K562 (cell line): ENCODE results near the gene LSM4.

Experiments
- CEBPB ChIP-seq: fragments of 450-650 bp; IDR thresholded peaks from 2 replicates; pipeline ENCODE4 v1.6.1; 2016; ENCODE audit warnings: missing genetic modification characterization, missing compliant biosample characterization
- E2F4 ChIP-seq: sonication (generic); formaldehyde crosslinking; IDR thresholded peaks from 2 replicates; pipeline ENCODE4 v1.8.0; 2022; ENCODE audit warnings: mild to moderate bottlenecking, low read depth, missing genetic modification reagents
- ETS2 ChIP-seq: IDR thresholded peaks from 2 replicates; pipeline ENCODE4 v1.6.1; 2016; ENCODE audit warnings: borderline replicate concordance, missing genetic modification characterization, mild to moderate bottlenecking, moderate library complexity, missing compliant biosample characterization; ENCODE audit not compliant: poor library complexity, severe bottlenecking
- EZH2 ChIP-seq: IDR thresholded peaks from 2 replicates; pipeline ENCODE4 v1.6.1; 2012; ENCODE audit warnings: low read depth, mild to moderate bottlenecking, inconsistent platforms, low read length, borderline replicate concordance
- FOXA3 ChIP-seq, 2 experiments: fragments of 450-650 bp in 1 of 2; sonication (generic) in 1 of 2; formaldehyde crosslinking; IDR thresholded peaks in 1 of 2; conservative IDR thresholded peaks in 1 of 2; 2 replicates each; pipeline versions ENCODE4 v1.4.0 to v1.8.0; 2020 to 2022; ENCODE audit warnings: mild to moderate bottlenecking in 2 of 2, missing genetic modification reagents in 1 of 2
- GATAD2B ChIP-seq: fragments of 450-650 bp; IDR thresholded peaks from 2 replicates; pipeline ENCODE4 v1.6.1; 2017; ENCODE audit warnings: mild to moderate bottlenecking, borderline replicate concordance
- KLF1 ChIP-seq: fragments of 450-650 bp; IDR thresholded peaks from 2 replicates; pipeline ENCODE4 v1.6.1; 2016; ENCODE audit warnings: missing genetic modification characterization, missing compliant biosample characterization
- PBX2 ChIP-seq, 2 experiments: IDR thresholded peaks in 1 of 2; conservative IDR thresholded peaks in 1 of 2; 2 replicates each; pipeline ENCODE4 v1.6.1; 2016; ENCODE audit warnings: low read depth in 2 of 2, mild to moderate bottlenecking in 1 of 2, missing compliant biosample characterization in 1 of 2, missing genetic modification characterization in 1 of 2, moderate library complexity in 1 of 2
- PML ChIP-seq: IDR thresholded peaks from 2 replicates; pipeline ENCODE4 v1.6.1; 2012; ENCODE audit warnings: low read length, inconsistent platforms
- POLR2A ChIP-seq: fragments of 450-650 bp; conservative IDR thresholded peaks from 2 replicates; pipeline ENCODE4 v1.6.1; 2016
- ZFP36 ChIP-seq: fragments of 150-350 bp; IDR thresholded peaks from 2 replicates; pipeline ENCODE4 v1.6.1; 2018; ENCODE audit warnings: low read length, low read depth; ENCODE audit not compliant: partially characterized antibody

DNA sequence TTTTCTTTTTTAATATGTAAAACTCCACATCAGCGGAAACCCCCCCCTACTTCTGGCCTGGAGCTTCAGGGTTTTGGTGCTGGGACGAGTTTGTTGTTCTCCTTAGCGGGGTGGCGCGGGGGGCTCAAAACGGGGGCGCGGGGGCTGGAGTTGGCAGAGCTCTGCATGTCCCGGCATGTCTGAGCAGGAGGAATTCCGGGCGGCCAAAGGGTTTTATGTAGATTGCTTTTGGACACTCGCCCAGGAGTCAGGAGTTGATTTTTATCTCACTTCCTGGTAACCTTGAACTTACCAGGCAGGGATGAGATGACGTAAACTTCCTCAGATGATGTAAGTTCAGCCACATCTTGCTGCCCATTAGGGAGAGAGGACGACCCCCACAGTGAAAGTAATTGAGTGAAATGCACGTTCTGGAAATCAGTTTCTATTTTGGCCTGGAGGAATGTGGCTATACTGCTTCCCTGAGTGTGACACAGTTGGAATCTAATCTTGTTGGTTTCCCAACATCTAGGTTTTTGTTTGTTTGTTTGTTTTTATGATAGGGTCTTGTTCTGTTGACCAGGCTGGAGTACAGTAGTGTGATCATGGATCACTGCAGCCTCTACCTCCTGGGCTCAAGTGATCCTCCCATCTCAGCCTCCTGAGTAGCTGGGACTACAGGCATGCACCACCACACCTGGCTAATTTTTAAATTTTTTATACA, 42.1 kb upstream of the LSM4 start:
- TF ChIP-seq PBX2 (CRISPR knock-in tag; IDR thresholded peaks at IDR 0.05; ENCODE audit: low read depth) (no peak), PBX2 (tag; conservative IDR thresholded peaks at IDR 0.05; ENCODE audit: low read depth) (peak; percentile 35), PML (no peak), E2F4 (no peak), KLF1 (tag) (no peak), FOXA3 (CRISPR knock-in tag; conservative IDR thresholded peaks at IDR 0.05 in 1 of 2, IDR thresholded peaks at IDR 0.05 in 1 of 2) (peak in 1 of 2 experiments; percentile 34; a peak in 1 of 4 replicates), CEBPB (tag) (peak; percentile 94), GATAD2B (no peak; the same call in 1 of the 2 replicates), EZH2 (no peak), ZFP36 (no peak), POLR2A (peak; percentile 55), ETS2 (peak; percentile 76)
